Large intestine (tissue), 3 donors: ENCODE data around the gene TOP1. TPM values are rescaled to one million over a fixed set of nuclear protein-coding genes. Genes with fewer than 3 reads are reported as not detected.

Experiments used
- DNase-seq, 2 donors: peaks; one replicate each; pipeline versions ENCODE4 v3.0.0 to v3.0.0-alpha.2; 2013
- H3K27ac ChIP-seq: one replicate; pipeline ENCODE4 v1.5.1; 2013; ENCODE audit warnings: low read length
- H3K27me3 ChIP-seq: 2 replicates; pipeline ENCODE4 v1.6.1; 2013; ENCODE audit warnings: low read length; ENCODE audit not compliant: control insufficient read depth, insufficient read depth
- H3K36me3 ChIP-seq: 2 replicates; pipeline ENCODE4 v1.6.1; 2013; ENCODE audit warnings: low read length; ENCODE audit not compliant: control insufficient read depth, insufficient read depth
- H3K4me1 ChIP-seq: one replicate; pipeline ENCODE4 v1.6.1; 2013; ENCODE audit warnings: low read length; ENCODE audit not compliant: control insufficient read depth, insufficient read depth
- H3K4me3 ChIP-seq: one replicate; pipeline ENCODE4 v1.5.1; 2013; ENCODE audit warnings: low read length
- H3K9me3 ChIP-seq: one replicate; pipeline ENCODE4 v1.6.1; 2013; ENCODE audit warnings: mild to moderate bottlenecking, low read depth, low read length, moderate library complexity; ENCODE audit not compliant: control insufficient read depth
- WGBS: methylation state at CpG from one replicate; pipeline ENCODE4 v1.1.5; 2013; ENCODE audit warnings: low lambda C conversion rate; ENCODE audit not compliant: insufficient coverage; 5-methylcytosine and 5-hydroxymethylcytosine counted together
- polyA plus RNA-seq: library from polyadenylated mRNA; unstranded; fragments of 120-200 nt; gene quantifications from one replicate; pipeline ENCODE4 v1.2.1, GENCODE V29; 2013

Gene TOP1
- polyA plus RNA-seq, 1 donor = 79.5 TPM

GRCh38 chr20:41160686-41161085 is 132.1 kb downstream of the TOP1 start:
- WGBS = no CpG with 5 or more reads among the region's 2 CpGs
- Histone ChIP-seq H3K27me3 (no peaks in the 10 kb centered on the region), H3K36me3 (peaks cover 60% of the 10 kb centered on the region), H3K4me3 (no peak overlapping the region), H3K9me3 (no peaks in the 10 kb centered on the region), H3K4me1 (peaks cover 5% of the 10 kb centered on the region), H3K27ac (no peak overlapping the region)
- no peak for DNase-seq

- WGBS = no CpG with 5 or more reads among the region's 1 CpG
- no peaks in the 10 kb centered on the region for H3K9me3 ChIP-seq
- no peak for DNase-seq
- H3K4me3 ChIP-seq = no peak overlapping the region
- H3K36me3 ChIP-seq = peaks cover 69% of the 10 kb centered on the region
- no peak overlapping the region for H3K27ac ChIP-seq
- H3K27me3 ChIP-seq = no peaks in the 10 kb centered on the region
- H3K4me1 ChIP-seq = peaks cover 5% of the 10 kb centered on the region
These were observed 133.3 kb downstream of the TOP1 start for GRCh38 chr20:41161886-41162285.

DNA sequence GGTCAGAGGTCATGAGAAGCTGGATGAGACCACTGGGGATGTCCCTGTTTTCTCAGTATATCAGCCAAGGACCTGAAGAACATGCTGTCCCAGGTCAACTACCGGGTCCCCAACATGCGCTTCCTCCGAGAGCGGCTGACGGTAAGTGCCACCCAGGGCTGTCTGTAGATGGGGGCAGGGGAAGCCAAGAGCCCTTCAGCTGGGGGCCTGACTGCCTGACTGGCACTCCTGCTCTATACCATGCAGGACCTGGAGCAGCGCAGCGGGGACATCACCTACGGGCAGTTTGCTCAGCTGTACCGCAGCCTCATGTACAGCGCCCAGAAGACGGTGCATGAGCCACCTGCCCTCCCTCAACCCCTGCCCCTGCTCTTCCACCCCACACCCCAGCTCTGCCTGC is 133.8 kb downstream of the TOP1 start:
- peaks cover 74% of the 10 kb centered on the region for H3K36me3 ChIP-seq
- no peaks in the 10 kb centered on the region for H3K9me3 ChIP-seq
- WGBS = no CpG with 5 or more reads among the region's 11 CpGs
- H3K27me3 ChIP-seq = no peaks in the 10 kb centered on the region
- no peak overlapping the region for H3K4me3 ChIP-seq
- no peak for DNase-seq
- no peak overlapping the region for H3K27ac ChIP-seq
- peaks cover 4% of the 10 kb centered on the region for H3K4me1 ChIP-seq

- WGBS = 100% methylated on average over 1 of the region's 11 CpGs
- peaks cover 86% of the 10 kb centered on the region for H3K36me3 ChIP-seq
- H3K9me3 ChIP-seq = no peaks in the 10 kb centered on the region
- no peak overlapping the region for H3K4me3 ChIP-seq
- no peaks in the 10 kb centered on the region for H3K4me1 ChIP-seq
- no peak overlapping the region for H3K27ac ChIP-seq
- no peaks in the 10 kb centered on the region for H3K27me3 ChIP-seq
- DNase-seq = no peak
These were observed 135.2 kb downstream of the TOP1 start for GRCh38 chr20:41163821-41164220.

- Histone ChIP-seq H3K9me3 (no peaks in the 10 kb centered on the region), H3K4me1 (no peaks in the 10 kb centered on the region), H3K27me3 (no peaks in the 10 kb centered on the region), H3K36me3 (peaks cover 91% of the 10 kb centered on the region), H3K4me3 (no peak overlapping the region), H3K27ac (no peak overlapping the region)
- WGBS = no CpG with 5 or more reads among the region's 24 CpGs
- no peak for DNase-seq
These were observed 136.6 kb downstream of the TOP1 start for GRCh38 chr20:41165001-41165882.

DNA sequence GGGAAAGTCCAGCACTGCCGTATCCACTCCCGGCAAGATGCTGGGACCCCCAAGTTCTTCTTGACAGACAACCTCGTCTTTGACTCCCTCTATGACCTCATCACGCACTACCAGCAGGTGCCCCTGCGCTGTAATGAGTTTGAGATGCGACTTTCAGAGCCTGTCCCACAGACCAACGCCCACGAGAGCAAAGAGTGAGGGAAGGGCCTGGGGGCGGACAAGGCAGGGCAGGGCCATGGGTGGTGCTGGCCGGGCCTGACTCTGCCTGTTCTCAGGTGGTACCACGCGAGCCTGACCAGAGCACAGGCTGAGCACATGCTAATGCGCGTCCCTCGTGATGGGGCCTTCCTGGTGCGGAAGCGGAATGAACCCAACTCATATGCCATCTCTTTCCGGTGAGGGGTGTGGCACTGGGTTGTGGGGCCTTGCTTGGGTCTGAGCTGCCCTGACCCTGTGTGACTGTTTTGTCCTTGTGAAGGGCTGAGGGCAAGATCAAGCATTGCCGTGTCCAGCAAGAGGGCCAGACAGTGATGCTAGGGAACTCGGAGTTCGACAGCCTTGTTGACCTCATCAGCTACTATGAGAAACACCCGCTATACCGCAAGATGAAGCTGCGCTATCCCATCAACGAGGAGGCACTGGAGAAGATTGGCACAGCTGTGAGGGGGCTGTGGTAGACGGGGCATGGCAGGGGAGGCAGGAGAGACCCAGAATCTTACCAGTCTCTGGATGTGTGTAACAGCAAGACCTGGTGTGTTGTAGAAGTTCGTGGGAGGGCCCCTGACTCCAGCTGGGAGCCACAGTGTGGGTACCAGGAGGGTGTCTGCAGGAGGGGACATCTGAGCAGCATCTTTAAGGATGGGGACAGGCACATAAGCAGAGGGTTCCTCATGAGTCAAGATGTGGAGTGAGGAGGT is 137.8 kb downstream of the TOP1 start:
- no peaks in the 10 kb centered on the region for H3K27me3 ChIP-seq
- no peak overlapping the region for H3K27ac ChIP-seq
- no peak overlapping the region for H3K4me3 ChIP-seq
- DNase-seq = no peak
- WGBS = no CpG with 5 or more reads among the region's 27 CpGs
- no peaks in the 10 kb centered on the region for H3K4me1 ChIP-seq
- H3K9me3 ChIP-seq = no peaks in the 10 kb centered on the region
- H3K36me3 ChIP-seq = peaks cover 95% of the 10 kb centered on the region

DNA sequence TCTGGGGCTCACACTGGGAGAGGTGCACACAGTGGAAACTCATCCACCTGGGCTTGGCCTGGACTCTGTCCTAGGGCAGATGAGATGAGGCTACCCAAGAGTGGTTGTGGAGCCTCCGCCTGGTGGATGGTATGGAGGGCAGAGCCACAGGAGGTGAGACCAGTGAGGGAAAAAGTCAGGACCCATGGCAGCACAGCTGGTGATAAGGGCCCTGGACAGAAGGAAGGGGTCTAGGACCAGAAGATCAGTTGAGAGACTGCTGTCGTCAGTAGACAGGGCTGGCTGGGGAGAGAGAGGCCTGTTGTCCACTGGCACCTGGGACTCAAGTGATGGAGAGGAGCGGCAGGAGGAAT is 138.5 kb downstream of the TOP1 start:
- no peak for DNase-seq
- Histone ChIP-seq H3K27me3 (no peaks in the 10 kb centered on the region), H3K4me1 (no peaks in the 10 kb centered on the region), H3K36me3 (peaks cover 96% of the 10 kb centered on the region), H3K4me3 (no peak overlapping the region), H3K27ac (no peak overlapping the region), H3K9me3 (no peaks in the 10 kb centered on the region)
- WGBS = no CpG with 5 or more reads among the region's 3 CpGs

DNA sequence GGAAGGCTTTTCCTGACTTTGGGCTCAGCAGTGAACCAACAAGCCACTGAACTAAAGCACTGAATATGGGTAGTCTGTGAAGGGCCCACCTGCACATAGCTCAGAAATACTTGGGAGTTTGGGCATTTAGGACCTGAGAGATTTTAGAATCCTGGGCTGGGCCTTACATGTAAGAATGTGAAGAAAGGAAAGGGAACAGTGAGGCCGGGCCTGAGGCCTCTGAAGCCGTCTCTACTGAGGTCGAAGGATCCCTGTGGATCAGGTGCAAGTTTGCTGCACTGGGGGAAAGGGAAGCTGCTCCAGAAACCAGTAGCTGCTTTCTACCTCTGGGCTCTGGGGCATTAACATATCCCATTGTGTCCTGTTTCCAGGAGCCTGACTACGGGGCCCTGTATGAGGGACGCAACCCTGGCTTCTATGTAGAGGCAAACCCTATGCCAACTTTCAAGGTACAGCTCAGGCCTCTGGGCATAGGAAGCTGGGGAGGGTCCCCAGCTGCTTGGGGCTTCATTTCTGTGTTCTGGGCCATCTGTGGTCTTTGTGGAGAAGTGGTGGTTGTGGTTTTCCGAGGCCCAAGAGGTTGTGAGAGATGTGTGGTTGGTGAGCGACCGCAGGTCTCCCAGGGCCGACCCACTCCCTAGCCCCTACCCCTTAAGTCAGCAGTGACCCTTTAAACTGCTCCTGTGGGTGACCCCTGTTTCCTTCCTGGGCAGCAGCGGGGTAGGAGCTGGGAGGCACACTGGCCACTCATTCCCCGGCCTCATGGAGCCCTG is 139.0 kb downstream of the TOP1 start:
- no peak overlapping the region for H3K4me3 ChIP-seq
- H3K9me3 ChIP-seq = no peaks in the 10 kb centered on the region
- H3K36me3 ChIP-seq = peaks cover 96% of the 10 kb centered on the region
- no peaks in the 10 kb centered on the region for H3K4me1 ChIP-seq
- no peak for DNase-seq
- H3K27ac ChIP-seq = no peak overlapping the region
- WGBS = no CpG with 5 or more reads among the region's 11 CpGs
- H3K27me3 ChIP-seq = no peaks in the 10 kb centered on the region

DNA sequence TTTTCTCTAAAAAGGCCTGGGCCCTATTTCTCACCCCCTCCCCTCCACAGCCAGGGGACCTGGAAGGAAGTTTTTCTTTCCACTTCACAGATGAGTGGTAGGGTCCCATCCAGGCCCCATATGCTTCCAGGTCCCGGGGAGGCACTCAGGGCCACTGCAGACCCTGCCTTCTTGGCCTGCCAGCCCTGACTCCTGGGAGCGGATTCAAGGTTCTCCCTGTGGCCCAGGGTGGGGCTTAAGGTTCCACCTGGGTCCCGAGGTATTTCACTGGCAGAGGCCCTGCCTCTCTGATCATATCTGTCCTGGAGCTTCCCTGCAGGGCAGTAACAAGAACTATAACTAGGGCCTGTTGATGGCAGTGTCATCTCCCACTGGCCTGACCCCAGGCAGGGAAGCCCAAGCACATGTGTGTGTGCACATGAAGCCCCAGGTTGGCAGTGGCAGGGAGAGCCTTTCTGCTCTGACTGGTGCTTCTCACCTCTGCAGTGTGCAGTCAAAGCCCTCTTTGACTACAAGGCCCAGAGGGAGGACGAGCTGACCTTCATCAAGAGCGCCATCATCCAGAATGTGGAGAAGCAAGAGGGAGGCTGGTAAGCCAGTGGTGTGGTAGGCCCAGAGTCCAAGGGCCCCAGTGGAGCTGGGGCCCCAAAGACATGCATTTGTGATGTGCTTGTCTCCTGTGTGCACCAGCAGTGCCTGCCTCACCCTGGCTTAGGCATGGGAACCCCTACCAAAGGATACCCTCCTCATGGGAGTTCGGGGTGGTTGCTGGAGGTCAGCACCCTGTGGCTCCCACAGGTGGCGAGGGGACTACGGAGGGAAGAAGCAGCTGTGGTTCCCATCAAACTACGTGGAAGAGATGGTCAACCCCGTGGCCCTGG is 139.9 kb downstream of the TOP1 start:
- DNase-seq = no peak
- no peaks in the 10 kb centered on the region for H3K4me1 ChIP-seq
- no CpG with 5 or more reads among the region's 10 CpGs for WGBS
- H3K4me3 ChIP-seq = no peak overlapping the region
- H3K27ac ChIP-seq = no peak overlapping the region
- H3K9me3 ChIP-seq = no peaks in the 10 kb centered on the region
- no peaks in the 10 kb centered on the region for H3K27me3 ChIP-seq
- H3K36me3 ChIP-seq = peaks cover 96% of the 10 kb centered on the region
